CD4-positive, alpha-beta T cell treated with Interleukin-6 at 100 ng/mL for 8 hours (primary cell): ENCODE data around the gene B4GALT4.

Experiments
- DNase-seq: peaks from one replicate; pipeline ENCODE4 v3.0.0-alpha.2; 2020; ENCODE audit warnings: mixed read lengths, low spot score

Gene B4GALT4

DNA sequence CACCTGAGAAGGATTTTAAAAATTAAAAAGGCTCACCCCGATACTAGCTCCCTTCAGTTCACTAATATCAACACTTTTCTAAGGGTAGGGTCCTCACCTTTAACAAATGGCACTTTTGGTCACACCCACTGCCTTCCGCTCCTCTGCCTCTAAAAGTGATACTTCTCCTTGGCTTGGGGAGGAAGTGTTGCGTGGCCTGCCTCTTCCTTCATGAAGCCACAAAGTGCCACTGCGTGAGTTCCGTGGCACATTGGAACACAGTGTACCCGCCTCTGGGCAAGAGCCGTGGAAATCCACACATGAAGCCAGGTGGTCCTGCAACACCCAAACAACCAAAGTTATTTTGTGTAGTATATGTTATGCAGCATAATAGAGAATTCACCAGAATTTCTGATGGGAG, 3.9 kb downstream of the B4GALT4 start:
- DNase-seq, result peak; percentile 29

DNA sequence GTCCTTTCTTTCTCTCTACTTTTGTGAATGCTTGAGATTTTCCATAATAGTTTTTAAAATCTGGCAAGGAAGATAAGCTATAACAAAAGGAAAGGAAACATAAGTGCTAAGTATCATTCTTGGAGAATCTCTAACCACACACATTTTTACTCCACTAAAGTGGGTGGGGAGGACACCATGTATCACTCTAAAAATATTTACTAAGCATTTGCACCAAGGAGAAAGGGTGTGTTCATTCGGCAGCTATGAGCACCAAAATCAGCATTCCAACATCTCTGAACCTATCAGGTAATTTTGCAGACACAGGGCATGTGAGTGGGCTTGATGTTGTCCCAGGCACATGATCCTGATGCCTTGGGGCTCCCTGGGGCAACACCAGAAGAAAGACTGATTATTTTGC, 5.5 kb downstream of the B4GALT4 start:
- no peak for DNase-seq

DNA sequence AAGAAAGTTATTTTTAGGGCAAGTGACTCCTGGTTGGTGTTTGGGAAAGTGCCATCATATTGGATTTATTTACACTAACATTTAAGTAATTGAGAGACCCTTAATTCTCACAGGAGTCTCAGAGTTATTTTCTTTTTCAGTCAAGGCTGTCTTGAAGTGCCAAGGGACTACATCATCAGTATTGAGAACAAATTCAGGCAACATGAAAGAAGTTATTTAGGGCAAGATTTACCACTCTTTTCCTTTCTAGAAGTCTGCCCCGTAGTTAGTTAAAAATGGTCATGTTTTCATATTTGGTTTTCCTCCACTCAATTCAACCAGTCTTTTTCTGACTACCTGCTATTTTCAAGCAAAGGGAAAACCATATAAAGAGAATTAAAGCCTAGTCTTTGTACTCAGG, 6.1 kb downstream of the B4GALT4 start:
- no peak for DNase-seq

DNA sequence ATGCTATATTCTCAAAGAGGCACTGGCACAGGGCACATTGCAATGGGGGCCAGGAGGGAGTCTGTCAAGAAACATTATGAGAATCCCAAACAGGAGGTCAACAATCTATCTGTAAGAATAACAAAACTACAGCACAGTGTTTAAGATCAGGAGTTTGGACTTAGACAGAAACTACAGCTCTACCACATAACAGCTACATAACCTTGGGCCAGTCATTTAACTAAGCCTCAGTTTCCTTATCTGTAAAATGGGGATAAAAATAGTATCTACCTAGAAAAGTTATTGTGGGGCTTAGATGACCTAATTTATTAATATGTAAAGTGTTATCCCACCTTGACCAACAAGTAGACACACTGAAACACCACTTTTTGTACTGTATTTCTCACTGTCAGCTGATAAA, 9.9 kb downstream of the B4GALT4 start:
- DNase-seq, result no peak

DNA sequence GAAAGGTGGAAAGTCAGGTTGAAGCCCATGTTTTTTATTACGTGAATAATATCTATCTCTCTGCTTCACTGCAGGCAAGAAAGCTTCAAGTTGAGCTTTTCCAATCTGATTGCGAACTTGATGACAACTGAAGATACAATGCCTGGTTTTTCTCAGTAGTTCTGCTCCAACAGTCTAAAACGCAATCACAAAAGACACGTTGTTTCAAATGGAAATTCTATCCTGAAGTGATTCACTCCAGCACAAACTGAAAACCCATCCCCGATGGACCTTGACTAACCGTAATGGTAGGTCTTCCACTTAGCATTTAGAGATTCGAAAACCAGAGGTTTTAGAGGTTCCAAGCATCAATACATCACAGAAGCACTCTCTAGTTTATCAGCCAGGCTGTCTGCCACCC, 10.6 kb downstream of the B4GALT4 start:
- no peak for DNase-seq

DNA sequence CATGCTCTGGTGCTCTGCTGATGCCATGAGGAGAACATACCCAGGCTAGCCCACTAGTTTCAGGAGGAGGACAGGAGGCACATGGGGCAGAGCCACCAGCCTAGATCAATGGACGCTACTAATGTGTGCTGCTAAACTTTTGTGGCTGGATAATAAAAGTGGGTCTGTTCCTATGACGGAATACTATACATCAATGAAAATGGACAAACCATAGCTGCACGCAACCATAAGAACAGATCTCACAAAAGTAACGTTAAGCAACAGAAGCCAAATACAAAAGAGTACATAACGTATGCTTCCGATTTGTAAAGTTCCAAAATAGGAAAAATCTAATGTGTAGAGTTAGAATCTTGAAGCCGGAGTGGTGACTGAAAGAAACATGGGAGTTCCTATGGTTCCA, 11.5 kb downstream of the B4GALT4 start:
- no peak for DNase-seq

DNA sequence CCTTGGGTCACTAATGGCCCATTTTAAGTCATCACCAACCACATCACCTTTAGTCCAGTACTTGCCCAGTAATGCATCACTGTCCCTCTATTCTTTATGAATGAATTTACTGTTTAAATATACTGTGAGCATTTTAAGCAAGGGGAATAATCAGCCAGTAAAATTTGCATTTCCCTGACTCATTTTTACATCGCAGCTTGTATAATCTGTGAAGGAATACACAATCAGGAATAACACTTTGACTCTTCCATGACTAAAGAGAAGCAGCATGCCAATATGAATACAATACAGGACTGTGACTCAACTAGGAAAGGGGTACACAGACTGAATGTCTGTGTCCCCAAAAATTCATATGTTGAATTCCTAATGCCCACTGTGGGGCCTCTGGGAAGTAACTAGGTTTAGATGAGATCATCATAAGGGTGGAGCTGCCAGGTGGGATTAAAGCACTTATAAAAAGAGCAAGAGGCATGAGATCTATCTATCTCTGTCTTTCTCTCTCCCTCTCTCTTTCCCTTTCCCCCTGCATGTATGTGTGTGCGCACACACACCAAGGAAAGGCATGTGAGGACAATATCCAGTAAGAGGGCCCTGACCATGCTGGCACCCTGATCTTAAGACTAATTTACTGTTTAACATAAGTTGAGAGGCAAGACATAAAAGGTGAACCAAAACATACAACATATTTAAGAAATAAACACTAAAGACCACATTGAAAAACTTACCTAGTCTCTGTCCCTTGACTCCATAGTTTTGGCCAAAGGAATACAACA, 12.1 kb downstream of the B4GALT4 start:
- no peak for DNase-seq

DNA sequence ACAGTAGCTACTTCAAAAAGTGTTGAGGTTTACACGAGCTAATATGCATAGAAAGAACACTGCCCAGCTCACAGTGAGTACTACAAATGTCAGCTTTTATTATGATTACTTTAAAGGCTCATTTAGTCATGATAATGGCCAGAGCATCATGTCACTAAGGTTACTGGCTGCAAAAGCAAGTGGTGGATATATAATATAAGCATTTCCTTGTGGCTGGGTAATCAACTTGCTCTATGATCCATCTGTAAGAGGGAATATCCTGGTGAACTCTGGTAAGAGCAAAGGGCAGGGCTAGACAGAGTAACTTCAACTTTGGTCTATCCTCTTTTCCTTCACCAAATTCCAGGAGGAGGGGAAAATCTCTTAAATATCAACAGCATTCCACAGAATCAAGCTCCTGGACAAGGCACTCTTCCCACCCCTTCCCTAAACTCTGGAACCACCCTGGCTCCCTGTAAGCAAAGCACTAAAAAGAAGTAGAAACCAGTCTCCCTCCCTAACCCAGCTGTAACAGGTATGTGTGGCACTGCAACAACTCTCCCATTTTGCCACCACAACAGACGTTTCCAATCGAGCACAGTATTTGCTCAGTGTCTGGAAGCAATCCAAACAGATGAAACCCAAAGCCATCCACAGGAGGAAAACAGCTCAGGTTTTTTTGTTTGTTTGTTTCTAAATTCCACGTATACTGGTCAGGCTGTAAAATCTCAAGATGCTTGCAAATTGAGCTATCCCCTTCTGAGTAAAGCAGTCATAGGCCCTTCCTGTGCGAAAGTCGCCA, 13.4 kb downstream of the B4GALT4 start:
- DNase-seq, result no peak

DNA sequence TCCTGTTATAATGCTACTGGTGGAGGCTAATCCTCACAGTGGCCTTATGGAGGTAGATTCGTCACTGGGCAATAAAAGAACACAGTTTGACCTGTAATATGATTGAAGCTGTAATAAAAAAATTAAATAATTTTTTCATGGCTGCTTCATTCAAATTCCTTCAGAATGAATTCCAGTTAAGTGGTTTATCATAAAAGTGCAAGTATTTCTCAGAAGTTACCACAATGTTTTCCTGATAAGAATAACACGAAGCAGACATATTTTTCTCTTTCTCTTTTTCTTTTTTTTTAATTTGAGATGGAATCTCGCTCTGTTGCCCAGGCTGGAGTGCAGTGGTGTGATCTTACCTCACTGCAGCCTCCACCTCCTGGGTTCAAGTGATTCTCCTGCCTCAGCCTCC, 15.6 kb downstream of the B4GALT4 start:
- no peak for DNase-seq

DNA sequence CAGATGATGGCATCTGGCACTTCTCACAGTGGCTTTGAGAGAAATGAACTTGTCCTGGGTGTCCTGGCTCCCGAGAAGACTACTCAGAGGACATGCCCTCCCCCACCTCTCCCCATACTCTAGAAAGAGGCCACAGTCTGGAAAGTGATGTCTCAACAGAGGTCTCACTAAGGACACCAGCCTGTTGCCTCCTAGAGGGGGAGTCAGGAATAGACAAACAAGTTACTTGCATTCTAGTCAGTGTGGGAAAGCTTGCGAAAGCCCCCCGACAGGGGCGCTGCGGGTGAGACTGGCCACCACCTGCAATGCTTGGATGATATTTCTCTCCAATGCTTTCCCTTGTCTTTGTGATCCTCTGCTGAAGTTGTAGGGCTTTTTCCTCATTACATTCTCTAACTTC, 17.2 kb downstream of the B4GALT4 start:
- no peak for DNase-seq

DNA sequence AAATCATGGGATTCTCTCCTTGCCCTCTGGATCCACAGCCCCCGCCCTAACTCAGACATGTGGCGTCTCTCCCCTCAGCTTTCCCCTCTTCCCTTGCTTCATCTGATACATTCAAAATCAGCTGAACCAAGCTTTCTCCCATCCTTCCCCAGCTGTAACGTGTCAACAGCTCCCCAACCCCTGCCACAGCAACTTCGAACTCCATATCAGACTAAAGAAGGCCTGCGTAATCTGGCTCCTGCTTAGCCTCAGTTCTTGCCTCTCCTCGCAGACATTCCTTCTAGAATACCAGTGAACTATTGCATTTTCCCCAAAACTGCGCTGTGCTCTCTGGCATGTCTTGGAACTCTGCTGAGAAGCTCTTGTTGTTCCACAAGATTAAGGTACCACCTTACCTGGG, 18.3 kb downstream of the B4GALT4 start:
- no peak for DNase-seq

DNA sequence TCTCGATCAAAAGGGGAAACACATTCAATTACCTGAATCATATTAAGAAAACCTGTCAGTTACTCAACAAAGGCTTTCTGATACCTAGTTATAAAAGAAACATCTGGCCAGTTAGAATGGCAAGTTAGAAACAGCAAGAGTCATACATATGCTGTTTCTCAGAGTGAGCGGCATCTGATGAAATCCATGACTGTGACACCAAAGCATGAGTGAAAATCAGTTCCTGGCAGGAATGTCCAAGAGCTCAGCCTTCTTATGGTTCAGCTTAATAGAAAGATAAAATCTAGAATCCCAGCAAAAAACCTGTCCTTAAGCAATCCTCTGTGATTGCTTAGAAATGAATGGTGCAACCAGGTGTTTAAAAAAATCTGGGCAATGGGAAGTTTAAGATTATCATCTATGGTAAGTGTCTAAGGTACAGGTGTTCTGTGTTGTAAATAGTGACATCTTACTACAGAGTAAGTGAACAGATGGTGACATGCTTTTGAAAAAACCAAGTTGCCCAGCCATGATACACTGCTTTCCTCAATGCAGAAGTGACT, 18.8 kb downstream of the B4GALT4 start:
- DNase-seq, result no peak

DNA sequence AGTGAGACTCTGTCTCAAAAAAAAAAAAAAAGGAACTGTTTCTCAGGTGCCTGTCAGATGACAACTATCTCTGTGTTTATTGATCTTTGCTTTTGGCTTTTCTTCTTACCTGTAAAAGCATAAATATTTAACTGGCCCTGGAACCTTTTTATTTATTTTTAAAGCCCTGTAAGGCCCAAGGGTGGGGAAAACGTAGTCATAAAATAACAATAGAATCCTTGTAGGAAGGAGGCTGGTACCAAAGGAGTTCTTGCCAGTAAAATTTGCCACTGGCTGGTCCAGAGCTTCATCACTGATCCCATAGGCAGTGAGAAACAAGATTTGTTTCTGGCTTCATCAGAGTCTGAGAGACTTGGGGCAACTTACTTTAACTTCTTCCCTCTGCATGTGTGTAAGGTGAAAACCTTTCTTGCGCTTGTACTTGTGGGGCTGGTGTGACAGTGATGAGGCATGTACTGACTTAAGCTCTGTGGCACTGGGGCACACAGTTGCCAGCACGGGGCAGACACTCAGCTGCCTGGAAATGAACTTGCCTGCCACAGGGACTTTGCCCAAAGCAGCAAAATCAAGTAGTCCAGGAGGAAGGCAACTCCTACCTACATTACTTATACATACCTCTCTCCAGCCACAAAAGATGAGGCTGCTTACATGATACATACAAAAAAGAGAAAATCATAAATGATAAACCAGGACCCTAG, 19.6 kb downstream of the B4GALT4 start:
- DNase-seq, result no peak

DNA sequence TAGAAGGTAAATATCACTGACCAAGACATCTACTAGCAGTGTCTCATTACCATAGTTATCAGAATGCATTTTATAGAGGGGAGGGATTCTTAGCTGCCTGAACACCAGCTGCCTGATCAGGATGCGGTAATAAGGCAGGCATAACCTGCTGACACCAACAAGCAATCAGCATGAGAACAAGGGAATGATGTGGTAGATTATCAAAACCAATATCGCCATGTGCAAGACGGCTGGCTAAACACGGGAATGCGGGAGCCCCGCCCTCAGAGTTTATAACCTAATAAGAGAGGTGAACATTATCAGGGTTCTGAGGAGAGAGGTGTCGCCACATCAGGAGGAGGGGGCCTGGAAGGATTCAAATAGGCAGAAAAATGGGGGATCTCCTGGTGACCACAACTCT, 20.5 kb downstream of the B4GALT4 start:
- DNase-seq, result no peak

DNA sequence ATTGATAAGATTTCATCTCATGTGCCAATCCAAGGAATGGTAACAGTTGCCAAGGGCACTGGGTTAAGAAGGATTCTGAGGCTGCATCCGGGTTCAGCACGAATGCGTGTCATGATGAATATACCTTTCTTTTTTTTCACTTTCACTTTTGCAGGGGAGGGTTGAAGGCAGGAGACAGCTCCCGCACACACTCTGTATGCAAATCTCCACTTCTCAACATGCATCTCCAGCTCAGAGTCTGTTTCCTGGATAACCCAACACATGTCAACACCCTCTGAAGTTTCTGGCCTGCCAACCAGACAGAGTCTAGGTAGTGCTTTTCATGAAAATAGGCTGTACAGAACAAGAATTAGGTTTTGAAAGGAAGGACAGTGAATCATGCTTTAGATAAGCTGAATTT, 21.6 kb downstream of the B4GALT4 start:
- peak; percentile 57 for DNase-seq

DNA sequence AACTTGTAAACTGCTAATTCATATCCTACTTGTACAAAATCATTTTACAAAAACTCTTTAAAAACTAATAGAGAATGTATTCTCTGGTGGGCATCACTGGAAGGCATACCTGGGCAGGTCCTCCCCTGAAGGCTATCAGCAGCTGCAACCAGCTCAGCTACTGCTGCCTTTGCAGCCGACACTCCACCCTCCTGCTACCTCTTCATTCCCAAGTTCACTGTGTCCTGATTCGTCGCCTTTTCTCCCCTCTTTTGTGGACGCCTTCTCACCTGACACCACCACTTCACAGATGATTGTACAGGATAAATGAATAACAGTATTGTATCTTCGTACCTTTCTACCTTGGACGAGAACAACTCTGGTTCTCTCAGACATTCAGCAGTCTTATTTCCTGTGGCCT, 28.9 kb downstream of the B4GALT4 start:
- DNase-seq, result no peak

DNA sequence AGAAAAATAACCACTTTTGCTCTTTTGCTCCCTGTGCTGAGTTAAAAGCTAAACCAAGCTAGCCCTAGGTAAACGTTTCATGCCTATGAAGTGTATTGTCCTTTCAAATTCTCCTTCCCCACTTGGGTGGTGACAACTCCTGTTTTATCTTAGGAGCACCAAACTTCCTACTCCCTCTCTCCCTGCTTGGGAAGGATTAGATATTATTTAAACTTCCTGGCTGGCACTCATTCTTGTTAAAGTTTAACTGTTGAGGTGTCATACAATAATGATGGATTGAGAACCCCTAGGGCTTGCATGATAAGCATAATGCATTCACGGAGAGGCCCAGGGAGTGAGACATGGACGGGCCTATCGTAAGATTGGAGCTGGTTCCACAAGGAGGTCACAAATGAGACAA, 29.5 kb downstream of the B4GALT4 start:
- DNase-seq, result no peak

DNA sequence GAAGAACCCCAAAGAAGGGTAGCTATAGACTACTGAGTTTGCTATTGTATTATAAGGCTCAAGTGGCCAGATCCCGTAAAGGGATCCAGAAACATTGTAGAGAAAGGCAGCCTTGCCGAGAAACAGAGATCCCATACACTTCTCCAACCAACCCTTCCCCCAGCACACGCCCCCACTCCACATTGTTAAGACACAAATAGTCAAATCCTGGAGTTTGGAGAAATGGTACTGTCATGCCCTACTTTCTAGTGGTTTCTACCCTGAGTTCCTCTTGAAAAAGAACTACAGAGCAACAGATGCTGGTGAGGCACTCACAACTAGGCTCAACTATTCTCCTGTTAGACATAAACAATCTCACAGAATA, 33.2 kb downstream of the B4GALT4 start:
- DNase-seq, result no peak

DNA sequence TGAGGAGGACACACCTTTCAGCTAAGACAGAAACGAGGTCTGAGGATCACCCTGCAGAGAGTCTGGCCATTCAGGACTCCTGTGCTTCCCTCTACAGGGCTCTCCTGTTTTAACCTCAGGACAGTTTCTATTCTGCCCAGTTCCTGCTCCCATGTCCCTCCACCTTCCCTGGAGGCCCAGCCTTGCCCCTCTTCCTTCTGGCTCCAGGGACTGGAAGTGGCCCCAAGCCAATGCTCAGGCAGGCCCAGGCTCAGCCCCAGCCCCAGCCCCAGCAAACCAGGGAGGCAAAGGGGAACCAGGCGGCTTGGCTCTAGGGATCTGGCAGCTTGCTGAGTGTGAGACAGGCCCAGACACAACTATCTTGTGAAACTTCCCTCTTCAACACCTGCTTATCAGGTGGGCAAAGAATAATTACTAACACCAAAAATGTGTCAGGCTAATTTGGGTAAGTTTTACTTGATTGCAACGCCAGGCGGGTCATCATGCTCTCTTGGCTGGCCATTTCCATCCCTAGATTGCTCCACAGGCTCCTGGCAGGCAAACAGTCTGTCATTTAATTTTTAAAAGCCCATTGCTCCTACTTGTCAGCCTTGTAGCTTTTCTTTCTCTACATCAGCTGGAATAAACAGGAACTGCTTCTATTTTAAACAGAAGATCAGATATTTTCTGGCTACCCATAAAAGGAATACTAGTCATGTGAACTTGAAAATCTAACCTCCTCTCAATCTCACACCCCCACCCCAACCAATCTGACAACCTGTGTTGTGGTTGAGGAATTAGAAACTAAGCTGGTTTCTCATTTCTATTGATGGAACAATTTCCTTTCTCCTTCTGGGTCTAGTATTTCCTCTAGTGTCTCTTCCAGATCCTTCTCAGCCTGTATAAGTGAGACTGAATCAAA, 33.8 kb downstream of the B4GALT4 start:
- DNase-seq, result peak; percentile 9

DNA sequence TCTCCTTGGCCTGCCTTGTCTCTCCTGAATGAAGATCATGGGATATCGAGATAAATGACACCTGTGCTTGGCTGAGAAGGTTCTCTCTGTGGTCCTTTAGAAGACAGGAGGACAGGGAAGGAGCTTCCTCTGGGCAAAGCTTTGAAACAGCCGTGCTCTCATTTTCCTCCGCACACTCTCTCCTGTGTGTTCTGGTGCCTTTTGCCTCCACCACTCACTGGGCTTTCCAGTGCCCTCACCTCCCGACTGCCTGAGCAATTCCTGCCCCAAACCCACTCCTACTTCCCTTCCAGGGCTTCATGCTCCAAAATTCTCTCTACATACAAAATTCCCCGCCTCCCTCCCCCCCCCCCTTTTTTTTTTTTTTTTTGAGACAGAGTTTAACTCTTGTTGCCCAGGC, 35.0 kb downstream of the B4GALT4 start:
- DNase-seq, result no peak

DNA sequence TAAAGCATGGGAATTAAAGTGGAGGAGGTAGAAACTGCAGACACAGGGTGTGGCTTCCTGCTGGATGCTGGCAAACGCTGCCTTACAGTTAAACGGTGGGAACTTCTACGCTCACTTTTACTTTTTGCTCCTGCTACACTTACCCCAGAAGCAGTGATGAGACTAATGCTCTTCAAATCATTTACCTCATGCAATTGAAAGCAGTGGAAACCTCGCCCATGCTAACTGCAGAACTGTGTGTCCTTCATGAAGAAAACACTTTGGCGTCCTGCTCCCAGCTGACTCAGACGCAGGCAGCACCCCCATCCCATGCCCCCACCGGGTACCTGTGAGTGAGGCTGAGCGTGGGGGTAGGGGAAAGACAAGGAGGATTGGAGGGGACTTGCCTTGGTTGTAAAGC, 35.5 kb downstream of the B4GALT4 start:
- no peak for DNase-seq

DNA sequence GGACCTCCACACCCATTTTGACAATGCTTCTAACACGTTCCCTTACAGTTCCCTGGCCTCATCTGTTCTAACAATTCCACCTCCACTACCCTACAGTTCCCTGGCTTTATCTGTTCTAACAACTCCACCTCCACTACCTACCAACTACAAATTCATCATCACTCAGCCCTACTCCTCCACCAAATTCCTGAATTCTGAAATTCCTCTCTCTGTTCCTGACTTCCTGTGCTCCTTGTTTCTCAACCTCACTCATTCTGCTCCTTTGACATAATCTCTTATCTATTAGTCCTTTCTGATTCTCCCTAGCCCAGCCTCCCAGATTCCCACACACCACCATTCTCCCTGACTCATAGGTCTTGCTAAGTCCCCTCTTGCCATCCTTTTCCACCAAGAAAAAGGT, 44.8 kb downstream of the B4GALT4 start:
- no peak for DNase-seq
